ENCODE results near the gene SLC25A52. TPM values are rescaled to one million over a fixed set of nuclear protein-coding genes. Genes with fewer than 3 reads are reported as not detected.

SLC25A52 gene
- not detected in 2 replicates for total RNA-seq

GRCh38 chr18:31760695-31761094, at the start of gene SLC25A52:
TSS of gene SLC25A52 (minus strand) at chr18:31760880. CDS start at chr18:31760661, 219 bp downstream.

Other genes with a start within 250 kb of the SLC25A52 start
- gene TTR, start 169.0 kb downstream of the SLC25A52 start, total RNA-seq = not detected in 2 replicates
- gene B4GALT6, start 76.3 kb downstream of the SLC25A52 start, total RNA-seq = 1.7 and 4.8 TPM in 2 replicates
- gene TRAPPC8, start 182.2 kb upstream of the SLC25A52 start, total RNA-seq = 17.3 and 20.9 TPM in 2 replicates